HCT116 (cell line): ENCODE data around the gene TPRKB. TPM values are rescaled to one million over a fixed set of nuclear protein-coding genes. Genes with fewer than 3 reads are reported as not detected.

Experiments used
- ATAC-seq: fragments of 200-7000 bp; cut with Tn5 transposase; 2 replicates; pipeline ENCODE4 v1.9.1; 2020; ENCODE audit warnings: mild to moderate bottlenecking, moderate library complexity
- BruUV-seq: library from RNA; stranded (reverse); fragments of 400-500 nt; replicated peaks from 2 replicates; lab custom pipeline; 2021; lab: Mats Ljungman, UMichigan
- CTCF ChIA-PET: fragments of 300-600 bp; sonication (Branson Sonifier 250); formaldehyde crosslinking; loops from one replicate; lab custom pipeline; 2021; ENCODE audit warnings: antibody characterized with exemption; lab: Charles Lee
- POLR2A ChIA-PET: fragments of 300-600, 350-600 bp; sonication (Branson Sonifier 250); formaldehyde crosslinking; loops from one replicate; lab custom pipeline; 2021; ENCODE audit warnings: antibody characterized with exemption; lab: Charles Lee
- RAD21 ChIA-PET, 2 experiments: fragments of 300-600 bp; sonication (Branson Sonifier 250); formaldehyde crosslinking; loops; one replicate each; lab custom pipeline; 2023; ENCODE audit warnings: low total read pairs in 2 of 2; ENCODE audit not compliant: uncharacterized antibody in 2 of 2, unreplicated experiment in 2 of 2, low non-redundant PET in 1 of 2; lab: Charles Lee
- DNase-seq: peaks from one replicate; pipeline ENCODE4 v3.0.0-alpha.2; 2010; ENCODE audit warnings: low read depth, low spot score
- H2AFZ ChIP-seq: fragments of 200-600 bp; shearing (Covaris generic), sonication (generic); 2 replicates; pipeline ENCODE4 v1.6.1; 2017; ENCODE audit warnings: low read depth, mixed run types, mixed read lengths, antibody characterized with exemption, low read length; ENCODE audit not compliant: poor library complexity, severe bottlenecking
- H3K27ac ChIP-seq: 2 replicates; pipeline ENCODE4 v1.5.1; 2012; ENCODE audit warnings: low read depth, low read length
- H3K27me3 ChIP-seq: fragments of 200-600 bp; sonication (generic); 2 replicates; pipeline ENCODE4 v1.6.1; 2016; ENCODE audit warnings: mixed run types, low read length, mixed read lengths; ENCODE audit not compliant: insufficient read depth
- H3K36me3 ChIP-seq, 2 experiments: fragments of 200-500 bp in 1 of 2; fragments of 200-600 bp in 1 of 2; sonication (Bioruptor generic) in 1 of 2; sonication (generic) in 1 of 2; 2 replicates each; pipeline versions ENCODE4 v1.5.1 to v1.6.1; 2014 to 2016; ENCODE audit warnings: low read length in 2 of 2, inconsistent platforms in 1 of 2, mixed read lengths in 1 of 2, mixed run types in 1 of 2; ENCODE audit not compliant: insufficient read depth in 2 of 2, control insufficient read depth in 1 of 2
- H3K4me1 ChIP-seq, 2 experiments: fragments of 200-600 bp in 1 of 2; sonication (generic) in 1 of 2; 2 replicates each; pipeline versions ENCODE4 v1.5.1 to v1.6.1; 2012 to 2017; ENCODE audit warnings: low read length in 2 of 2, inconsistent platforms in 1 of 2, mild to moderate bottlenecking in 1 of 2, mixed read lengths in 1 of 2, mixed run types in 1 of 2, moderate library complexity in 1 of 2; ENCODE audit not compliant: insufficient read depth in 2 of 2, control insufficient read depth in 1 of 2
- H3K4me2 ChIP-seq: fragments of 200-600 bp; sonication (generic); 2 replicates; pipeline ENCODE4 v1.6.1; 2017; ENCODE audit warnings: mixed run types, low read length, mixed read lengths
- H3K4me3 ChIP-seq, 2 experiments: fragments of 200-600 bp in 1 of 2; sonication (generic) in 1 of 2; replicated peaks in 1 of 2; 2 replicates each; pipeline ENCODE4 v1.5.1; 2011 to 2016; ENCODE audit warnings: low read length in 2 of 2, control low read depth in 1 of 2, low read depth in 1 of 2, mild to moderate bottlenecking in 1 of 2, mixed read lengths in 1 of 2, mixed run types in 1 of 2
- H3K79me2 ChIP-seq: fragments of 200-600 bp; sonication (generic); 2 replicates; pipeline ENCODE4 v1.6.1; 2017; ENCODE audit warnings: mild to moderate bottlenecking, mixed run types, low read length, moderate library complexity, mixed read lengths; ENCODE audit not compliant: insufficient read depth
- H3K9ac ChIP-seq: fragments of 200-600 bp; sonication (generic); 2 replicates; pipeline ENCODE4 v1.6.1; 2016; ENCODE audit warnings: low read length, mixed read lengths
- H3K9me2 ChIP-seq: fragments of 200-600 bp; sonication (generic), shearing (Covaris generic); 2 replicates; pipeline ENCODE4 v1.6.1; 2017; ENCODE audit warnings: mixed run types, mild to moderate bottlenecking, moderate library complexity; ENCODE audit not compliant: insufficient read depth
- H3K9me3 ChIP-seq, 2 experiments: fragments of 200-500 bp in 1 of 2; fragments of 200-600 bp in 1 of 2; sonication (Bioruptor generic) in 1 of 2; sonication (generic) in 1 of 2; 2 replicates each; pipeline ENCODE4 v1.6.1; 2014 to 2017; ENCODE audit warnings: low read length in 2 of 2, mixed read lengths in 2 of 2, inconsistent platforms in 1 of 2, low read depth in 1 of 2, mild to moderate bottlenecking in 1 of 2, mixed run types in 1 of 2, moderate library complexity in 1 of 2; ENCODE audit not compliant: control insufficient read depth in 1 of 2, insufficient read depth in 1 of 2
- H4K20me1 ChIP-seq: fragments of 200-600 bp; sonication (generic), shearing (Covaris generic); 2 replicates; pipeline ENCODE4 v1.6.1; 2017; ENCODE audit warnings: mixed run types, mild to moderate bottlenecking, moderate library complexity; ENCODE audit not compliant: insufficient read depth
- CBX3 ChIP-seq: IDR thresholded peaks from 2 replicates; pipeline ENCODE4 v1.6.1; 2012; ENCODE audit warnings: low read depth
- CEBPB ChIP-seq: IDR thresholded peaks from 2 replicates; pipeline ENCODE4 v1.6.1; 2012; ENCODE audit warnings: low read depth
- EZH2phosphoT487 ChIP-seq: fragments of 200-600 bp; IDR thresholded peaks from 2 replicates; pipeline ENCODE4 v1.6.1; 2018; ENCODE audit warnings: antibody characterized with exemption, borderline replicate concordance
- JUND ChIP-seq: IDR thresholded peaks from 2 replicates; pipeline ENCODE4 v1.6.1; 2012
- POLR2AphosphoS5 ChIP-seq: IDR thresholded peaks from 2 replicates; pipeline ENCODE4 v1.6.1; 2011; ENCODE audit warnings: mild to moderate bottlenecking, low read depth, low read length, moderate library complexity
- RAD21 ChIP-seq: IDR thresholded peaks from 2 replicates; pipeline ENCODE4 v1.6.1; 2012; ENCODE audit warnings: low read depth, mild to moderate bottlenecking
- TCF7L2 ChIP-seq: IDR thresholded peaks from 2 replicates; pipeline ENCODE4 v1.7.0; 2011; ENCODE audit warnings: borderline replicate concordance, inconsistent platforms; ENCODE audit not compliant: insufficient read depth, insufficient read length; ENCODE audit errors: extremely low read depth
- YY1 ChIP-seq: IDR thresholded peaks from 2 replicates; pipeline ENCODE4 v1.6.1; 2011; ENCODE audit warnings: low read length, low read depth, moderate library complexity, mild to moderate bottlenecking; ENCODE audit not compliant: insufficient replicate concordance; ENCODE audit errors: extremely low read depth
- ZNF274 ChIP-seq: fragments of 200-500 bp; sonication (Bioruptor generic); IDR thresholded peaks from 2 replicates; pipeline ENCODE4 v1.6.1; 2014; ENCODE audit warnings: mild to moderate bottlenecking, low read depth, low read length, inconsistent platforms
- intact Hi-C: fragments of 100-400 bp; cut with micrococcal nuclease; formaldehyde crosslinking; loops from 2 replicates; pipeline ENCODE4 v1.10.0; 2022
- total RNA-seq: library from RNA; stranded (reverse); gene quantifications from one replicate; pipeline ENCODE4 v1.2.1, GENCODE V29; 2021; ENCODE audit not compliant: unreplicated experiment
- TF ChIP-seq, protein P1 (sequence below): IDR thresholded peaks from 2 replicates; pipeline ENCODE4 v1.6.1; 2012
- TF ChIP-seq, protein P2 (sequence below), 3 experiments: fragments of 200-600 bp in 1 of 3; sonication (generic) in 1 of 3; IDR thresholded peaks in 2 of 3; conservative IDR thresholded peaks in 1 of 3; 2 replicates each; pipeline ENCODE4 v1.5.1; 2012 to 2017; ENCODE audit warnings: low read depth in 2 of 3, low read length in 2 of 3, antibody characterized with exemption in 1 of 3, borderline replicate concordance in 1 of 3, control low read depth in 1 of 3, mild to moderate bottlenecking in 1 of 3, mixed read lengths in 1 of 3, mixed run types in 1 of 3, moderate library complexity in 1 of 3; ENCODE audit not compliant: insufficient read depth in 1 of 3

Gene TPRKB
- total RNA-seq, 1 experiment from 2014 or later, result 42.5 TPM

DNA sequence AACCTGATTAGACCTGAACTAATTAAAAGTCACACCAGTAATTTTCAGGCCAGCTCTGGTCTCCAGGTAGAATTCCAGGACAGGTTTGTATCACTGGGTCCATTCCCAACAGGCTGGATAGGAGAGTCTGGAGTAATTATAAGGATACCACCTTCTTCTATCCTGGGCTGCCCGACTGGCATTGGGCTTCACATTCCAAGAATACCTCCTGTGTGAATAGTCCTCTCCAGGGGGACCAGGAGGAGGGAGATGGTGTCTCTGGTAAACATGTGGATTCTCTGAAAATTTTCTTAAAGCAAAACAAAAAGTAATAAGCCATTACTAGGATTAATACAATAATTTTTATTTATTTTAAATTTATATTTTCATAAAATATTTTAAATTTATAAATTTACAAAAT lies 25.4 kb upstream of the TPRKB start:
- Histone ChIP-seq H3K9me3 (no peaks in the 10 kb centered on the region), H4K20me1 (no peaks in the 10 kb centered on the region), H3K79me2 (no peaks in the 10 kb centered on the region), H3K27ac (no peak overlapping the region), H3K9me2 (no peaks in the 10 kb centered on the region), H3K27me3 (no peaks in the 10 kb centered on the region), H3K36me3 (peaks cover 33 to 37% of the 10 kb centered on the region in 2 experiments), H3K9ac (no peak overlapping the region), H3K4me2 (no peak overlapping the region), H3K4me3 (no peak overlapping the region), H3K4me1 (no peaks in the 10 kb centered on the region), H2AFZ (no peak overlapping the region)
- ChIA-PET POLR2A (no interaction called here), CTCF (no interaction called here), RAD21 (no interaction called here)
- BruUV-seq, result no TSS peak
- TF ChIP-seq YY1, result no peak
- no peak for TF ChIP-seq TCF7L2
- TF ChIP-seq CBX3, result no peak
- no peak for TF ChIP-seq RAD21
- TF ChIP-seq POLR2AphosphoS5, result no peak
- TF ChIP-seq CEBPB, result no peak
- TF ChIP-seq, protein P1, sequence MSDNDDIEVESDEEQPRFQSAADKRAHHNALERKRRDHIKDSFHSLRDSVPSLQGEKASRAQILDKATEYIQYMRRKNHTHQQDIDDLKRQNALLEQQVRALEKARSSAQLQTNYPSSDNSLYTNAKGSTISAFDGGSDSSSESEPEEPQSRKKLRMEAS, result no peak
- no peak for TF ChIP-seq ZNF274
- no peak for TF ChIP-seq JUND
- TF ChIP-seq, protein P2, sequence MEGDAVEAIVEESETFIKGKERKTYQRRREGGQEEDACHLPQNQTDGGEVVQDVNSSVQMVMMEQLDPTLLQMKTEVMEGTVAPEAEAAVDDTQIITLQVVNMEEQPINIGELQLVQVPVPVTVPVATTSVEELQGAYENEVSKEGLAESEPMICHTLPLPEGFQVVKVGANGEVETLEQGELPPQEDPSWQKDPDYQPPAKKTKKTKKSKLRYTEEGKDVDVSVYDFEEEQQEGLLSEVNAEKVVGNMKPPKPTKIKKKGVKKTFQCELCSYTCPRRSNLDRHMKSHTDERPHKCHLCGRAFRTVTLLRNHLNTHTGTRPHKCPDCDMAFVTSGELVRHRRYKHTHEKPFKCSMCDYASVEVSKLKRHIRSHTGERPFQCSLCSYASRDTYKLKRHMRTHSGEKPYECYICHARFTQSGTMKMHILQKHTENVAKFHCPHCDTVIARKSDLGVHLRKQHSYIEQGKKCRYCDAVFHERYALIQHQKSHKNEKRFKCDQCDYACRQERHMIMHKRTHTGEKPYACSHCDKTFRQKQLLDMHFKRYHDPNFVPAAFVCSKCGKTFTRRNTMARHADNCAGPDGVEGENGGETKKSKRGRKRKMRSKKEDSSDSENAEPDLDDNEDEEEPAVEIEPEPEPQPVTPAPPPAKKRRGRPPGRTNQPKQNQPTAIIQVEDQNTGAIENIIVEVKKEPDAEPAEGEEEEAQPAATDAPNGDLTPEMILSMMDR (IDR thresholded peaks at IDR 0.05 in 2 of 3, conservative IDR thresholded peaks at IDR 0.05 in 1 of 3; ENCODE audit: borderline replicate concordance in 1 of 3, insufficient read depth in 1 of 3, low read depth in 2 of 3, low read length in 2 of 3), result no peak
- no peak for TF ChIP-seq EZH2phosphoT487
- DNase-seq (no peak), ATAC-seq (no peak)
- intact Hi-C loops, result no loop called here
